AG10803 (cell line): Measurements from ENCODE around the gene MBD3L4.
"Not testable (repeated sequence)": the region's sequence is repeated elsewhere in the genome, so short reads cannot be mapped to it uniquely, and the experiment has no call there.

Experiments
- DNase-seq: peaks from one replicate; pipeline ENCODE4 v3.0.0; 2010; ENCODE audit warnings: low read depth
- H3K4me3 ChIP-seq: 2 replicates; pipeline ENCODE4 v1.5.1; 2011; ENCODE audit warnings: mild to moderate bottlenecking, low read length, control low read depth
- CTCF ChIP-seq: conservative IDR thresholded peaks from 2 replicates; pipeline ENCODE4 v1.5.1; 2011; ENCODE audit warnings: mild to moderate bottlenecking, low read length, control low read depth, inconsistent platforms

The MBD3L4 gene

GRCh38 chr19:7069904-7070226 is 29.9 kb upstream of the MBD3L4 start:
- peak overlapping the region; percentile 83 for H3K4me3 ChIP-seq
- TF ChIP-seq CTCF: no peak
- DNase-seq: peak; percentile 10

- no peak for TF ChIP-seq CTCF
- H3K4me3 ChIP-seq: peak within 1 kb of the TSS; percentile 83
- DNase-seq: peak; percentile 96
Measured at GRCh38 chr19:7069042-7069903, 29.3 kb upstream of the MBD3L4 start, which contains the start of gene ZNF557. TSS of gene ZNF557 (plus strand) at chr19:7069703. CDS start at chr19:7075075, 5,372 bp downstream.

- H3K4me3 ChIP-seq: peak overlapping the region; percentile 43; the same call in 1 of the 2 replicates
- no peak for DNase-seq
- no peak for TF ChIP-seq CTCF
Measured at GRCh38 chr19:7068599-7068998, 28.6 kb upstream of the MBD3L4 start.

GRCh38 chr19:7067716-7068115 is 27.7 kb upstream of the MBD3L4 start:
- DNase-seq: peak; percentile 59
- TF ChIP-seq CTCF: no peak
- H3K4me3 ChIP-seq: no peak overlapping the region

GRCh38 chr19:7067122-7067521 is 27.1 kb upstream of the MBD3L4 start:
- not testable (repeated sequence) for H3K4me3 ChIP-seq
- peak; percentile 13 for DNase-seq
- TF ChIP-seq CTCF: peak; percentile 20

GRCh38 chr19:7063764-7064418 is 23.9 kb upstream of the MBD3L4 start:
- DNase-seq: no peak
- no peak for TF ChIP-seq CTCF
- H3K4me3 ChIP-seq: no peak overlapping the region

- no peak for TF ChIP-seq CTCF
- no peak overlapping the region for H3K4me3 ChIP-seq
- DNase-seq: no peak
Measured at GRCh38 chr19:7063339-7063738, 23.4 kb upstream of the MBD3L4 start.

- H3K4me3 ChIP-seq, DNase-seq: not testable (repeated sequence)
Measured at GRCh38 chr19:7059977-7060376, 20.0 kb upstream of the MBD3L4 start.

GRCh38 chr19:7058576-7058975 is 18.6 kb upstream of the MBD3L4 start, which contains the start of gene MBD3L3:
TSS of gene MBD3L3 (minus strand) at chr19:7058676. CDS start at chr19:7058605, 71 bp downstream.
- not testable (repeated sequence) for DNase-seq, H3K4me3 ChIP-seq

- DNase-seq, H3K4me3 ChIP-seq: not testable (repeated sequence)
Measured at GRCh38 chr19:7056371-7056770, 16.4 kb upstream of the MBD3L4 start.
